Fibroblast of skin of left quadriceps (primary cell): ENCODE results near the gene RPN2.

Experiments used
- DNase-seq, 2 experiments: peaks; one replicate each; pipeline ENCODE4 v3.0.0-alpha.2; 2013; ENCODE audit warnings: low read depth in 2 of 2

Gene RPN2

DNA sequence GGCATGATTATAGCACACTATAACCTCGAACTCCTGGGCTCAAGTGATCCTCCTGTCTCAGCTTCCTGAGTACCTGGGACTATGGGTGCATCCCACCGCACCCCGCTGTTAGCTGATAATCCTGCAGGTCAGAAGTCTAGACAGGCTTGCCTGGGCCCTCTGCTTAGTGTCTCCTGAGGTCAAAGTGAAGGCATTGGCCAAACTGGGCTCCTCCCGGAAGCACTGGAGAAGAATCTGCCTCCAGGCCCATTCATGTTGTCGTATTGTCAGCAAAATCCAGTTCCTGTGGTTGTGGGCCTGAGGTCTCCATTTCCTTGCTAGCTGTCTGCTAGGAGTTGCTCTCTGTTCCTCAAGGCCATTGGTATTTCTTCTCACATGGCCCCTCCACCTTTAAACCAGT, 6.6 kb downstream of the RPN2 start:
- DNase-seq = no peak

GRCh38 chr20:37188787-37189186, 9.7 kb downstream of the RPN2 start:
- no peak for DNase-seq

- DNase-seq = no peak
These were observed 10.4 kb downstream of the RPN2 start for GRCh38 chr20:37189416-37190016.

DNA sequence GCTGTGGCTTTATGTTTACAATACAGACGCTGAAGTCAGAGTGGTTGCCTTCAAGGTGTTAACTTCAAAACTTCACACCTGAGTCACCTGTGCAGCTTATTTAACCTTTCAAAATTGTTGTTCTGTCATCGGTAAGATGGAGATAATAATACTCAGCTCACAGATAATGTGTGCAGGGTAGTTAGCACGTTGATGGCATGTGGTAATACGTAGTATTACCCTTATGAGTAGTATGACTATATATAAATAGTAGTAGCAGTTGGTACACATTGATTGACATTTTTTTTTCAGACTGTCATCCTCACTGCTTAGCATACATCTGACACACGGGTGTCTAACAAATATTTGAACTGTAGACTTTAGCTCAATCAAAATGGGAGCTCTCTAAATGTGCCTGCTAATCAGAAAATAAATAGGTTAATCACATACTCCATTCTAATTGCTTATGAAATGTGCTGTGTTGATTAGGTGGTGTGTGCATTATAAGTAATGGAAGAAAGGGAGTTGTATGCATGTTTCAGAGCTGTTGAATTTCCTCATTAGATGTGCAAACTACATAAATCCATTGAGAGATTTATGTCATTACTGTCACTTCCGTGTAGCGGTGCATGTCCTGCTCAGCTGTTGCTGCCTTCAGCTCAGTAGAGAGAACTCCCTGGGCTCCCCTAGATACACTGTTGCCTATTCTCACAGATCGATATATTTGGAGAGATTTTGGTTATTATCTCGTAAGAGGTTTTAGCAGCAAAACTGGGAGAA, 11.4 kb downstream of the RPN2 start:
- no peak for DNase-seq

GRCh38 chr20:37192137-37192854, 13.2 kb downstream of the RPN2 start:
- peak; percentile 69 to 70 for DNase-seq

DNA sequence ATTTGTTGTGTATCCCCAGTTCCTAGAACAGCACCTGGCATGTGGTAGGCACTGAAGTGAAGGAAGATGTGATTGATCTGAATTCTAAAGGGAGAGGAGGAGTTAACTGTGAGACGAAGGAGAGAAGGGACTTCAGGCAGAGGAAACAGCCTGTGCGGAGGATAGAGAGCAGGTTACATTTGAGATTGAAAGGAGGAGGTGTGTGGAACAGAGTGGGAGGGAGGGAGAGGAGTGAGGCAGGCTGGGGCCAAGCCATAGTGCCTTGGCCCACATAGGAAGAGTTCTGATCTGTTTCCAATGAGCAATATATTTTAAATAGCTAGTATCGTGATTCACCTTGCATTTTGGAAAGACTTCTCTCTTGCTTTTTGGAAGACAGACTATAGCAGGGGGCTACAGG, 14.1 kb downstream of the RPN2 start:
- no peak for DNase-seq

DNA sequence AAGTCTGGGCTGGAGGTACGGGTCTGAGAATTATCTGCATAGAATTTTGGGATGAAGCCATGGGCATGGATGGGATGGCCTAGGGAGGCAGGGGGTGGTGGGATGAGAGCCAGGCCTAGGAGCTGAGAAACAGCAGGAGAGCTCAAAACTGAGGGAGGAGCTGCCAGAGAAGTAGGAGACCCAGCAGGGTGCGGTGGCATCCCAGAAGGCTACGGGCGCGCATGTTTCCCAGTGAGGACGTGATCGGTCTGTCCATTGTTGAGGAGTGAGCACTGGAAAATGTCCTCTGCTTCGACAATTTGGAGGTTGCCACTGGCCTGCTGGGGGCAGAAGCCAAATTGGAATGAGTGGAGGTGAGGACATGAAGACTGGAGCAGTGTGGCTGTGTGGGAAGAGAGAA, 14.7 kb downstream of the RPN2 start:
- DNase-seq = no peak

DNA sequence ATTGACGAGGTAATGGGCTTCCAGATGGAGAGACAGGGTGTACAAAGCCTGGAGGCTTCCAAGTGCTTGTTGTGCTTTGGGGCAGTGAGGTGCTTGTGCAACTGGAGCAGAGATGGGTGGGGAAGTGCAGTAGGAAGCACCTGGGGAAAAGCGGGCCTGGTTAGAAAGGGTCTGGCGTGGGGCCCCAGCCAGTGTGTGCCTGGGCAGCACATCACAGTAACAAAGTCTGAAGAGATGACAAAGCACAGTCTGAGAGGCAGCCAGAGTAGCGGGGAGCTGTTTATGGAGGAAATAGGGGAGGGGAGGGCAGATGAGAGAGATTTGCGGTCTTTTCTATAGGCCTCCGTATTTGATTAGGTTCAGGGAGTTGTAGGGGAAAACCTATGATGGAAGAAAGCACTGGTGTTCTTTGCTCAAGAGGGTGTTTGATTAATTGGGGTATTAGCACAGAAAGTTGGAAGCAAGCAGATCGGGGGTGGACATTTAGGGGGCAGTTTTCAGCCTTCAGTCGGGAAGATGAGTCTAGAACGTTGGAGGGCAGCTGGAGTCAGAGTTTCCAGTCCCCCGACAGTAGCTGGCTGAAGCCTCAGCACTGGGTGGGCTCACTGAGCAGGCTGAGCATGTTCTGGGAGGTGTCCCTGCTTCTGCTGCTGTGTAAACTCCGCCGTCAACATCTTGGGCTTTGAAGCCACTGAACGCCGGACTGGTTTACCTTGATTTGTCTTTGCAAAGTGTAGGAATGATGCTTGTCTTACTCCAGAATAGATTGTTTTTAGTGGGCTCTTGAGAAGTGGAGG, 15.7 kb downstream of the RPN2 start:
- no peak for DNase-seq

DNA sequence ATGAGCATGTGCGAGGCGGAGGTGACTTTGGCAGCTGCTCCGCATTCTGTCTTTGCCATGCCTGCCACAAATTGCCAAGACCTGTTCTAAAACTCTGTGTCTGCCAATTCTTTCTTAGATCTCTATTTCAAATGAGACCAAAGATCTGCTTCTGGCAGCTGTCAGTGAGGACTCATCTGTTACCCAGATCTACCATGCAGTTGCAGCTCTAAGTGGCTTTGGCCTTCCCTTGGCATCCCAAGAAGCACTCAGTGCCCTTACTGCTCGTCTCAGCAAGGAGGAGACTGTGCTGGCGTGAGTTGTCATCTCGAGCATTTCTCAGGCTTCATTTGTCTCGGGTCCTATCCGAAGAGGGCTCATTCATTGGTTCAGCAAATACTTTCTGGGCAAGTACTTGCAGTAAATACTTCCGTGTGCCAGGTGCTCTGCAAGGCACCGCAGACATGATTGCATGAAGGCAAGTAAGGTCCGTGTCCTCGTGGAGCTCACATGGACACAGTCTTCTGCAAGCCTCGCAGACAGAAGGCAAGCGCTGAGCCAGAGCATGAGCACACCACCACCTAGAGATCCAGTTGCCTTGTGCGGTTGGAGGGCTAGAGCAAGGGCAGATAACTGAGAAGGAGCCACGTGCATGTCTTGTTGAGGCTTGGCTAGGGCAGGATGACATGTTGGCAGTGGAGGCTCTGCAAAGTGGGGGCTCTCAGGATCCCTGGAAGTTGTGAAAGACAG, 20.0 kb downstream of the RPN2 start:
- DNase-seq = no peak

- no peak for DNase-seq
These were observed 21.2 kb downstream of the RPN2 start for GRCh38 chr20:37200376-37200775.

DNA sequence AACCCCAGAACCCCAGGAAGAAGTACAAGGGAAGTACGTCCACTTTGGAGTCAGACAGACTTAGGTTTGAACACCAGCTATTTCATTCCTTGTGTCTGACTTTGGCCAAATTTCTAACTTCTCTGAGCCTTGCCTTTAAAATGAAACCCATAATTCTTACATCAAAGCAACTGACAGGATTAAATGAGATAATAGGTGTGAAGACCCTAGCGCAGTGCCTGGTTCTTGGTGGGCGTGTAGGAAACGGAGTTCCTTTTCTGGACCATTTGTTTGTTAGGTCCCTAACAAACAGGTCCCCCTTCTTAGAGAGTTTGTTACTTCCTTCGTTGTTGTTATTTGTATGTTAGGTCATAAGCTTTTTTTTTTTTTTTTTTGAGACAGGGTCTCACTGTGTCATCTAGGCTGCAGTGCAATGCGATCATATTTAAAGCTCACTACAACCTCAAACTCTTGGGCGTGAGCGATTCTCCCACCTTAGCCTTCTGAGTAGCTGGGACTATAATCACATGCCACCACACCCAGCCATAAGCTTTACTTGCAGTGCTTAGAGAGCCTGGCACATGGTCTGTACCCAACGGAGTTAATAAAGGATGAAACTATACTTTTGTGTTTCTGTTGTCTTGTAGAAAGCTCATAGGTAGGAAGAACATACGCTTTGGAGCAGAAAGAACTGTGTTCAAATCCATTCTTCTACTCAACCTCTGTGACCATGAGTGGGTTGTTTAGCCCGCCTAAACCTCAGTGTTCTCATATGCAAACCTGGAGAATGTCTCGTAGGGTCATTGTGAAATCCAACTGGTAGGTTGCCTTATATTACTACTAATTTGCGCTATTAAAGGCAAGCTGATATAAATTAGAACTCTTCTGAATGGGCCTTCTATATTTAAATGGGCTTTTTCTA, 22.0 kb downstream of the RPN2 start:
- no peak for DNase-seq

GRCh38 chr20:37201827-37202162, 22.7 kb downstream of the RPN2 start:
- DNase-seq = no peak

GRCh38 chr20:37202267-37202943, 23.3 kb downstream of the RPN2 start:
- DNase-seq = peak; percentile 95 to 96

DNA sequence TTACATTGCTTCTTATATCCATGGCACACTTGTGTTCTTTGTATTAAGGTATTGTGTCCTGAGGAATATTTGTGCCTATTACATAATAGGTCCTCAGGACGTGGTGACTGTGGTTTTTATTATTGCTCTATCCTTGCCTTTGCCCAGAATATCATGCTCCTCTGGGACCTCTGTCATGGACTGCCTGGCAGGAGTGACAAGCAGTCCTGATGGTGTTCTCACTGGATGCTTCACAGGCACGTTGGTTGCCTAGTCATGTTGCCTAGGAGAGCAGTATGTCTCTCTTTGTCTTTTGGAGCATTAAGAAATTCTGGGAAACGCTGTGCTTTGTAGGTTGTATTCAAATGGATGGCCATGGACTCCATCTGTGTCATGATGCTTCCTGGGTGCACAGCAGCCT, 24.9 kb downstream of the RPN2 start:
- DNase-seq = no peak

- no peak for DNase-seq
These were observed 26.0 kb downstream of the RPN2 start for GRCh38 chr20:37205130-37205529.

DNA sequence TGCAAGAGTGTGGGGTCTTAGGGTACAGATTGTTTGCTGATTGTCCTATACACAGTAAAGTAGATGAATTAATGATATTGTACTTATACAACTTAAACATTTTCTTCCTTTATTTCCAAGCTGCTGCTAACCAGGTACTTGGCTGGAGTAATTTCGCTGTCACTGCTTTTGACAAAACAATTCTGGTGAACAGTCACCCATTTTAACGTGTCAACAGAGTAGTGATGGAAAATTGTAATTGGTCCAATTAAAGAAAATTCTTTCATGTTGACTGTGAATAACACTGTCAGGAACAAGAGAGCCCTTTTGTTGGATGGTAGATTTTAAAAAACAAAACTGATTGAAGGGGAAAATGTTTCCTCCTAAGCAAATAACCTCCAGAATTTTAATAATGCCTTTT, 26.7 kb downstream of the RPN2 start:
- DNase-seq = no peak

GRCh38 chr20:37207171-37207570, 28.0 kb downstream of the RPN2 start:
- no peak for DNase-seq

GRCh38 chr20:37209193-37209592, 30.1 kb downstream of the RPN2 start:
- no peak for DNase-seq

GRCh38 chr20:37209661-37210314, 30.7 kb downstream of the RPN2 start:
- DNase-seq = no peak

- DNase-seq = no peak
These were observed 39.3 kb downstream of the RPN2 start for GRCh38 chr20:37218441-37218840.
